ENCODE measurements around the gene CAMK1. TPM values are rescaled to one million over a fixed set of nuclear protein-coding genes. Genes with fewer than 3 reads are reported as not detected.

CAMK1 gene
- total and polyA plus RNA-seq, 12 donors = 6.2 to 27.1 (median 9.4) TPM

DNA sequence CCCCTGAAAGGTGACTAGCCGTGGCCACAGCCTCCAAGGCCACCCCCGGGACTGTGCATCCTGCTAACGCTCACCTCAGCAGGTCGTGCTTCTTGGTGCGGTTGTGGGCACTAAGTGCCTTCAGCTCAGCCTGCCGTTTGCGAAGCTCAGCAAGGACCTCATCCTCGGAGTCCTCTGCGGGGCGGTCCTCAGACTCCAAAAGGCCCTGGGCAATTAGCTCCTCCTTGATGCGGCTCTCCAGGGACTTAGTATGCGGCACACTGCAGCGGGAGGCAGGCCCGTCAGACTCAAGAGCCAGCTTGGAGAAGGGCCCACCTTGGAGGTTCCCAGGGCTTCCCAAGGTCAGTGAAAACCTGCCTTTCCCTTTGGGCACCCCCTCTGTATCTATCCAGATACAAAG is 14.2 kb upstream of the CAMK1 start:
- Histone ChIP-seq H3K4me1 (peaks cover 0 to 44% (median 0%) of the 10 kb centered on the region in 9 donors), H3K27me3 (no peaks in the 10 kb centered on the region), H3K9me3 (no peaks in the 10 kb centered on the region), H3K36me3 (peaks cover 0 to 94% (median 36%) of the 10 kb centered on the region in 9 donors), H3K27ac (no peak overlapping the region), H3K4me3 (no peak overlapping the region)
- intact Hi-C loops (cut with DNase I) = no loop called here
- DNase-seq = no peak
- TF ChIP-seq, protein P1, sequence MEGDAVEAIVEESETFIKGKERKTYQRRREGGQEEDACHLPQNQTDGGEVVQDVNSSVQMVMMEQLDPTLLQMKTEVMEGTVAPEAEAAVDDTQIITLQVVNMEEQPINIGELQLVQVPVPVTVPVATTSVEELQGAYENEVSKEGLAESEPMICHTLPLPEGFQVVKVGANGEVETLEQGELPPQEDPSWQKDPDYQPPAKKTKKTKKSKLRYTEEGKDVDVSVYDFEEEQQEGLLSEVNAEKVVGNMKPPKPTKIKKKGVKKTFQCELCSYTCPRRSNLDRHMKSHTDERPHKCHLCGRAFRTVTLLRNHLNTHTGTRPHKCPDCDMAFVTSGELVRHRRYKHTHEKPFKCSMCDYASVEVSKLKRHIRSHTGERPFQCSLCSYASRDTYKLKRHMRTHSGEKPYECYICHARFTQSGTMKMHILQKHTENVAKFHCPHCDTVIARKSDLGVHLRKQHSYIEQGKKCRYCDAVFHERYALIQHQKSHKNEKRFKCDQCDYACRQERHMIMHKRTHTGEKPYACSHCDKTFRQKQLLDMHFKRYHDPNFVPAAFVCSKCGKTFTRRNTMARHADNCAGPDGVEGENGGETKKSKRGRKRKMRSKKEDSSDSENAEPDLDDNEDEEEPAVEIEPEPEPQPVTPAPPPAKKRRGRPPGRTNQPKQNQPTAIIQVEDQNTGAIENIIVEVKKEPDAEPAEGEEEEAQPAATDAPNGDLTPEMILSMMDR (IDR thresholded peaks at IDR 0.05) = no peak
- WGBS, 2 donors = 89 to 90% methylated on average over 14 of the region's 14 CpGs
- no peak for ATAC-seq

DNA sequence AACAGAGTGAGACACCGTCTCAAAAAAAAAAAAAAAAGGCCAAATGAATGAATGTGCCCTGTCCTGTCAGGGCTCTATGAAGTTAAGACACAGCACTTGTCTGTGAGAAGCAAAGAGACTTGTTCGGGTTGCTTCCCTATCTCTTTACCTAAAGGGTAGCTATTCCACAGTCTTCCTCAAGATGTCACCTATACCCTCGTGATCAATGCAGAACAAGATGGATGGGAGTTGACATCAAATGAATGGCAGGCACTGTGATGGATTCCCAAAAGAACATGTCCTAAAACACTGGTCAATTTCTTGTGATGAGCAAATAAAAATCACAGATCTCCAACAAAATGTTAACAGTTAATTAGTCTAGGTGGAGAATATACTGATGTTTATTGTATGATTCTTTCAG is 13.0 kb upstream of the CAMK1 start:
- intact Hi-C loops (cut with DNase I) = no loop called here
- TF ChIP-seq, protein P1 (IDR thresholded peaks at IDR 0.05) = peak in 3 of 9 donors; percentile 13 to 28 (median 16)
- ATAC-seq = no peak
- Histone ChIP-seq H3K4me1 (peaks cover 0 to 56% (median 0%) of the 10 kb centered on the region in 9 donors), H3K36me3 (peaks cover 0 to 83% (median 34%) of the 10 kb centered on the region in 9 donors), H3K9me3 (no peaks in the 10 kb centered on the region), H3K4me3 (no peak overlapping the region), H3K27ac (peak overlapping the region in 1 of 10 donors; percentile 90), H3K27me3 (no peaks in the 10 kb centered on the region)
- WGBS, 2 donors = 48 to 68% methylated on average over 3 of the region's 3 CpGs
- no peak for DNase-seq

DNA sequence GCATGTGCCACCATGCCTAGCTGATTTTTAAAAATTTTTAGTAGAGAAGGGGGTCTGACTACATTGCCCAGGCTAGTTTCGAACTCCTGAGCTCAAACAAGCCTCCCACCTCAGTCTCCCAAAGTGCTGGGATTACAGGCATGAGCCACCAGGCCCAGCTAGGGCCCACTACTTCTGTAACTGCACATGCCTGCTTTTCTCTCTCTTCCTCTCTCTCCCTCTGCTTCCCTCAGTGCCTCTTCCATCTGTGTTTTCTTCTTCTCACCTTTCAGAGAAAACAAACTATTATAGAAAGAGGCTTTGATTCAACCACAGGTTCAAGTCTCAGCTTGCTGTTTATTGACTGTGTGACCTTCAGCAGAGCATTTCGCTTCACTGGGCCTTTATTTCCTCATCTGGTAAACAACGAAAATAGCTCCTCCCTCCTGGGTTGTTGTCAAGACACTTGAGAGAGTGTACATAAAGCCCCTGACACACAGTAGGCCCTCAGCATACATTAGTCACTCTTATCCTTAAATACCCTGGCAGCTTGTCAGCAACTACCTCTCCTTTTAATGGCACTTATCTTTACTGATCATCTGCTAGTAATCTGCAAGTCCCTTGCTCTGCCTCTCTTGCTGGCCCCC is 12.3 kb upstream of the CAMK1 start:
- ATAC-seq = no peak
- Histone ChIP-seq H3K27ac (peak overlapping the region in 1 of 10 donors; percentile 90), H3K4me3 (no peak overlapping the region), H3K4me1 (peaks cover 0 to 63% (median 0%) of the 10 kb centered on the region in 9 donors), H3K9me3 (no peaks in the 10 kb centered on the region), H3K27me3 (no peaks in the 10 kb centered on the region), H3K36me3 (peaks cover 0 to 77% (median 34%) of the 10 kb centered on the region in 9 donors)
- intact Hi-C loops (cut with DNase I) = no loop called here
- TF ChIP-seq, protein P1 (IDR thresholded peaks at IDR 0.05) = no peak
- WGBS, 2 donors = 75 to 86% methylated on average over 3 of the region's 3 CpGs
- no peak for DNase-seq

DNA sequence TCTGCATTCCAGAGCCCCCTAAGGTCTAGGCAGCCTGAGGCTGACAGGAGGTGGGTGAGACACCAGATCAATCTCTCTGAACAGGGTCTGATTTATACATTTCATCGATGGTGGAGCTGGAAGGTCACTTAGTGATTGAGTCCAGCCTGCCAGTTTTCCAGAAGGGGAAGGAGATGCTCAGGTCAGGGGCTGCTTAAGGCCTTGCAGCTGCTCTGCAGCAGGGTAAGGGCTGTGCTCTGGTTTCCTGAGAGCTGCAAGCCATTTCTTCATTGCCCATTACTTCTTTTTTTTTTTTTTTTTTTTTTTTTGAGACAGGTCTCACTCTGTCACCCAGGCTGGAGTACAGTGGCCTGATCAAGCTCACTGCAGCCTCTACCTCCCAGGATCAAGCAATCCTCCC is 11.8 kb upstream of the CAMK1 start:
- 86 to 91% methylated on average over 1 of the region's 1 CpG for WGBS, 2 donors
- ATAC-seq = no peak
- Histone ChIP-seq H3K27ac (peak overlapping the region in 1 of 10 donors; percentile 90), H3K4me3 (no peak overlapping the region), H3K4me1 (peaks cover 0 to 67% (median 0%) of the 10 kb centered on the region in 9 donors), H3K27me3 (no peaks in the 10 kb centered on the region), H3K9me3 (no peaks in the 10 kb centered on the region), H3K36me3 (peaks cover 0 to 71% (median 34%) of the 10 kb centered on the region in 9 donors)
- TF ChIP-seq, protein P1 (IDR thresholded peaks at IDR 0.05) = no peak
- intact Hi-C loops (cut with DNase I) = no loop called here
- no peak for DNase-seq
